Effector CD4-positive, alpha-beta T cell (primary cell): Measurements from ENCODE around the gene HSPG2.
"Not testable (repeated sequence)": the region's sequence is repeated elsewhere in the genome, so short reads cannot be mapped to it uniquely, and the experiment has no call there.

Experiments
- DNase-seq: peaks from one replicate; pipeline ENCODE4 v3.0.0-alpha.2; 2020

The HSPG2 gene

GRCh38 chr1:21841852-21842466, 95.2 kb downstream of the HSPG2 start:
- DNase-seq, result no peak

- no peak for DNase-seq
These were observed 96.1 kb downstream of the HSPG2 start for GRCh38 chr1:21840981-21841380.

GRCh38 chr1:21839337-21840037, 97.6 kb downstream of the HSPG2 start:
- no peak for DNase-seq

- DNase-seq, result no peak
These were observed 98.6 kb downstream of the HSPG2 start for GRCh38 chr1:21838359-21839157.

- no peak for DNase-seq
These were observed 99.6 kb downstream of the HSPG2 start for GRCh38 chr1:21837476-21837875.

GRCh38 chr1:21836729-21837128, 100.4 kb downstream of the HSPG2 start:
- no peak for DNase-seq

GRCh38 chr1:21836010-21836409, 101.1 kb downstream of the HSPG2 start:
- no peak for DNase-seq

GRCh38 chr1:21834666-21835065, 102.4 kb downstream of the HSPG2 start:
- DNase-seq, result no peak

- DNase-seq, result no peak
These were observed 103.0 kb downstream of the HSPG2 start for GRCh38 chr1:21834094-21834493.

- DNase-seq, result no peak
These were observed 103.6 kb downstream of the HSPG2 start for GRCh38 chr1:21833392-21833976.

- no peak for DNase-seq
These were observed 105.6 kb downstream of the HSPG2 start for GRCh38 chr1:21831454-21831970.

- no peak for DNase-seq
These were observed 106.2 kb downstream of the HSPG2 start for GRCh38 chr1:21830792-21831453.

- no peak for DNase-seq
These were observed 107.8 kb downstream of the HSPG2 start for GRCh38 chr1:21829294-21829693.

- DNase-seq, result no peak
These were observed 108.5 kb downstream of the HSPG2 start for GRCh38 chr1:21828506-21829210.

- no peak for DNase-seq
These were observed 109.0 kb downstream of the HSPG2 start for GRCh38 chr1:21828075-21828474.

GRCh38 chr1:21827141-21827679, 109.9 kb downstream of the HSPG2 start:
- DNase-seq, result no peak

GRCh38 chr1:21826694-21827093, 110.4 kb downstream of the HSPG2 start:
- not testable (repeated sequence) for DNase-seq

GRCh38 chr1:21825393-21825792, 111.7 kb downstream of the HSPG2 start:
- DNase-seq, result no peak

- DNase-seq, result no peak
These were observed 112.2 kb downstream of the HSPG2 start for GRCh38 chr1:21824926-21825325.

GRCh38 chr1:21823980-21824702, 113.0 kb downstream of the HSPG2 start:
- no peak for DNase-seq
